Activated T-helper 1 cell treated with anti-CD3 and anti-CD28 coated beads, Interleukin-12 subunit alpha, Interleukin-12 subunit beta, Interleukin-2, Interleukin-4 antibody, amounts not matched to agents 30 ng/mL and 10 ng/mL and 1 ng/mL, durations not matched to agents 14 hours and 24 hours and 36 hours (primary cell): ENCODE data around the gene CDH2. TPM values are rescaled to one million over a fixed set of nuclear protein-coding genes. Genes with fewer than 3 reads are reported as not detected.

ENCODE experiments used
- DNase-seq: peaks from one replicate; pipeline ENCODE4 v3.0.0; 2021; ENCODE audit warnings: low spot score
- H3K27ac Mint-ChIP-seq: one replicate; pipeline ENCODE4 v1.8.0; 2021; ENCODE audit warnings: mild to moderate bottlenecking, mixed read lengths
- H3K27me3 Mint-ChIP-seq: one replicate; pipeline ENCODE4 v1.8.0; 2022; ENCODE audit warnings: mild to moderate bottlenecking, moderate library complexity, mixed read lengths; ENCODE audit not compliant: insufficient read depth
- H3K36me3 Mint-ChIP-seq: one replicate; pipeline ENCODE4 v1.8.0; 2021; ENCODE audit warnings: low read depth, mixed read lengths
- H3K4me1 Mint-ChIP-seq: one replicate; pipeline ENCODE4 v1.8.0; 2021; ENCODE audit warnings: low read depth, mixed read lengths
- H3K4me3 Mint-ChIP-seq: one replicate; pipeline ENCODE4 v1.8.0; 2021; ENCODE audit warnings: mild to moderate bottlenecking, moderate library complexity, mixed read lengths
- H3K9me3 Mint-ChIP-seq: one replicate; pipeline ENCODE4 v1.8.0; 2021; ENCODE audit warnings: mixed read lengths
- intact Hi-C: fragments of 100-400 bp; cut with micrococcal nuclease; formaldehyde crosslinking; loops from one replicate; pipeline ENCODE4 v1.15.1; 2024
- total RNA-seq: library from RNA; stranded (reverse); gene quantifications from 2 replicates; pipeline ENCODE4 v1.2.3, GENCODE V29; 2022

The CDH2 gene
- total RNA-seq, 1 donor from 2014 or later = 0.16 TPM

- DNase-seq = no peak
- no peak overlapping the region for H3K27ac Mint-ChIP-seq
- no peaks in the 10 kb centered on the region for H3K36me3 Mint-ChIP-seq
- H3K4me1 Mint-ChIP-seq = no peaks in the 10 kb centered on the region
- intact Hi-C loops = no loop called here
- H3K4me3 Mint-ChIP-seq = no peak overlapping the region
- H3K9me3 Mint-ChIP-seq = peaks cover 2% of the 10 kb centered on the region
- no peaks in the 10 kb centered on the region for H3K27me3 Mint-ChIP-seq
Measured at GRCh38 chr18:28086670-28087552, 90.0 kb downstream of the CDH2 start.

GRCh38 chr18:28081516-28081915, 95.4 kb downstream of the CDH2 start:
- intact Hi-C loops = no loop called here
- Mint-ChIP-seq H3K27me3 (no peaks in the 10 kb centered on the region), H3K36me3 (no peaks in the 10 kb centered on the region), H3K4me3 (no peak overlapping the region), H3K4me1 (no peaks in the 10 kb centered on the region), H3K9me3 (no peaks in the 10 kb centered on the region), H3K27ac (no peak overlapping the region)
- no peak for DNase-seq

- no peak for DNase-seq
- H3K27ac Mint-ChIP-seq = no peak overlapping the region
- no peaks in the 10 kb centered on the region for H3K4me1 Mint-ChIP-seq
- H3K9me3 Mint-ChIP-seq = no peaks in the 10 kb centered on the region
- no peaks in the 10 kb centered on the region for H3K27me3 Mint-ChIP-seq
- H3K4me3 Mint-ChIP-seq = no peak overlapping the region
- H3K36me3 Mint-ChIP-seq = no peaks in the 10 kb centered on the region
- intact Hi-C loops = no loop called here
Measured at GRCh38 chr18:28080876-28081300, 96.0 kb downstream of the CDH2 start.

- Mint-ChIP-seq H3K4me1 (no peaks in the 10 kb centered on the region), H3K27ac (no peak overlapping the region), H3K36me3 (no peaks in the 10 kb centered on the region), H3K9me3 (no peaks in the 10 kb centered on the region), H3K27me3 (no peaks in the 10 kb centered on the region), H3K4me3 (no peak overlapping the region)
- intact Hi-C loops = no loop called here
- DNase-seq = no peak
Measured at GRCh38 chr18:28079883-28080282, 97.0 kb downstream of the CDH2 start.

- Mint-ChIP-seq H3K4me3 (no peak overlapping the region), H3K27me3 (no peaks in the 10 kb centered on the region), H3K27ac (no peak overlapping the region), H3K9me3 (no peaks in the 10 kb centered on the region), H3K36me3 (no peaks in the 10 kb centered on the region), H3K4me1 (no peaks in the 10 kb centered on the region)
- no peak for DNase-seq
- intact Hi-C loops = no loop called here
Measured at GRCh38 chr18:28078849-28079248, 98.1 kb downstream of the CDH2 start.

GRCh38 chr18:28078298-28078697, 98.6 kb downstream of the CDH2 start:
- Mint-ChIP-seq H3K4me3 (no peak overlapping the region), H3K27me3 (no peaks in the 10 kb centered on the region), H3K27ac (no peak overlapping the region), H3K4me1 (no peaks in the 10 kb centered on the region), H3K36me3 (no peaks in the 10 kb centered on the region), H3K9me3 (no peaks in the 10 kb centered on the region)
- DNase-seq = no peak
- intact Hi-C loops = no loop called here

GRCh38 chr18:28075501-28075900, 101.4 kb downstream of the CDH2 start:
- Mint-ChIP-seq H3K36me3 (no peaks in the 10 kb centered on the region), H3K27me3 (no peaks in the 10 kb centered on the region), H3K9me3 (no peaks in the 10 kb centered on the region), H3K4me3 (no peak overlapping the region), H3K4me1 (no peaks in the 10 kb centered on the region), H3K27ac (no peak overlapping the region)
- intact Hi-C loops = no loop called here
- no peak for DNase-seq

GRCh38 chr18:28074076-28074475, 102.9 kb downstream of the CDH2 start:
- intact Hi-C loops = no loop called here
- no peak for DNase-seq
- Mint-ChIP-seq H3K4me1 (no peaks in the 10 kb centered on the region), H3K27ac (no peak overlapping the region), H3K4me3 (no peak overlapping the region), H3K9me3 (no peaks in the 10 kb centered on the region), H3K36me3 (no peaks in the 10 kb centered on the region), H3K27me3 (no peaks in the 10 kb centered on the region)

- Mint-ChIP-seq H3K27me3 (no peaks in the 10 kb centered on the region), H3K4me3 (no peak overlapping the region), H3K4me1 (no peaks in the 10 kb centered on the region), H3K27ac (no peak overlapping the region), H3K36me3 (no peaks in the 10 kb centered on the region), H3K9me3 (no peaks in the 10 kb centered on the region)
- no peak for DNase-seq
- intact Hi-C loops = no loop called here
Measured at GRCh38 chr18:28073658-28074057, 103.3 kb downstream of the CDH2 start.

- intact Hi-C loops = no loop called here
- H3K36me3 Mint-ChIP-seq = no peaks in the 10 kb centered on the region
- no peak overlapping the region for H3K27ac Mint-ChIP-seq
- no peaks in the 10 kb centered on the region for H3K4me1 Mint-ChIP-seq
- H3K27me3 Mint-ChIP-seq = no peaks in the 10 kb centered on the region
- H3K9me3 Mint-ChIP-seq = no peaks in the 10 kb centered on the region
- no peak overlapping the region for H3K4me3 Mint-ChIP-seq
- DNase-seq = no peak
Measured at GRCh38 chr18:28071199-28071598, 105.7 kb downstream of the CDH2 start.

GRCh38 chr18:28068207-28068606, 108.7 kb downstream of the CDH2 start:
- Mint-ChIP-seq H3K4me3 (no peak overlapping the region), H3K36me3 (no peaks in the 10 kb centered on the region), H3K9me3 (peaks cover 5% of the 10 kb centered on the region), H3K27me3 (no peaks in the 10 kb centered on the region), H3K4me1 (no peaks in the 10 kb centered on the region), H3K27ac (no peak overlapping the region)
- intact Hi-C loops = no loop called here
- DNase-seq = no peak

- intact Hi-C loops = no loop called here
- DNase-seq = no peak
- Mint-ChIP-seq H3K27me3 (no peaks in the 10 kb centered on the region), H3K27ac (no peak overlapping the region), H3K36me3 (no peaks in the 10 kb centered on the region), H3K4me3 (no peak overlapping the region), H3K4me1 (no peaks in the 10 kb centered on the region), H3K9me3 (peaks cover 5% of the 10 kb centered on the region)
Measured at GRCh38 chr18:28067346-28067745, 109.6 kb downstream of the CDH2 start.

GRCh38 chr18:28065793-28066186, 111.1 kb downstream of the CDH2 start:
- Mint-ChIP-seq H3K4me1 (no peaks in the 10 kb centered on the region), H3K27me3 (no peaks in the 10 kb centered on the region)
- intact Hi-C loops = no loop called here

More at GRCh38 chr18:28065793-28066186, 111.1 kb downstream of the CDH2 start:
- no peak for DNase-seq
- Mint-ChIP-seq H3K27ac (no peak overlapping the region), H3K9me3 (peaks cover 5% of the 10 kb centered on the region), H3K4me3 (no peak overlapping the region), H3K36me3 (no peaks in the 10 kb centered on the region)
